ENCODE measurements around the gene TRABD2B.

TRABD2B gene

GRCh38 chr1:47887060-47887459 lies 110.1 kb downstream of the TRABD2B start:
- TF ChIP-seq, protein P1, sequence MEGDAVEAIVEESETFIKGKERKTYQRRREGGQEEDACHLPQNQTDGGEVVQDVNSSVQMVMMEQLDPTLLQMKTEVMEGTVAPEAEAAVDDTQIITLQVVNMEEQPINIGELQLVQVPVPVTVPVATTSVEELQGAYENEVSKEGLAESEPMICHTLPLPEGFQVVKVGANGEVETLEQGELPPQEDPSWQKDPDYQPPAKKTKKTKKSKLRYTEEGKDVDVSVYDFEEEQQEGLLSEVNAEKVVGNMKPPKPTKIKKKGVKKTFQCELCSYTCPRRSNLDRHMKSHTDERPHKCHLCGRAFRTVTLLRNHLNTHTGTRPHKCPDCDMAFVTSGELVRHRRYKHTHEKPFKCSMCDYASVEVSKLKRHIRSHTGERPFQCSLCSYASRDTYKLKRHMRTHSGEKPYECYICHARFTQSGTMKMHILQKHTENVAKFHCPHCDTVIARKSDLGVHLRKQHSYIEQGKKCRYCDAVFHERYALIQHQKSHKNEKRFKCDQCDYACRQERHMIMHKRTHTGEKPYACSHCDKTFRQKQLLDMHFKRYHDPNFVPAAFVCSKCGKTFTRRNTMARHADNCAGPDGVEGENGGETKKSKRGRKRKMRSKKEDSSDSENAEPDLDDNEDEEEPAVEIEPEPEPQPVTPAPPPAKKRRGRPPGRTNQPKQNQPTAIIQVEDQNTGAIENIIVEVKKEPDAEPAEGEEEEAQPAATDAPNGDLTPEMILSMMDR (IDR thresholded peaks at IDR 0.05; ENCODE audit: extremely low read depth, missing control alignments) = no peak

GRCh38 chr1:47886141-47886540 lies 111.0 kb downstream of the TRABD2B start:
- TF ChIP-seq, protein P1 (IDR thresholded peaks at IDR 0.05; ENCODE audit: extremely low read depth, missing control alignments) = no peak
- no peak for DNase-seq (ENCODE audit: low spot score)

More at GRCh38 chr1:47887060-47887459, 110.1 kb downstream of the TRABD2B start:
- no peak for DNase-seq (ENCODE audit: low spot score)

GRCh38 chr1:47885062-47885830 lies 111.9 kb downstream of the TRABD2B start:
- DNase-seq (ENCODE audit: low spot score) = no peak
- TF ChIP-seq, protein P1 (IDR thresholded peaks at IDR 0.05; ENCODE audit: extremely low read depth, missing control alignments) = no peak

- DNase-seq (ENCODE audit: low spot score) = no peak
- TF ChIP-seq, protein P1 (IDR thresholded peaks at IDR 0.05; ENCODE audit: extremely low read depth, missing control alignments) = no peak
Observed at GRCh38 chr1:47883963-47884362, 113.2 kb downstream of the TRABD2B start.

DNA sequence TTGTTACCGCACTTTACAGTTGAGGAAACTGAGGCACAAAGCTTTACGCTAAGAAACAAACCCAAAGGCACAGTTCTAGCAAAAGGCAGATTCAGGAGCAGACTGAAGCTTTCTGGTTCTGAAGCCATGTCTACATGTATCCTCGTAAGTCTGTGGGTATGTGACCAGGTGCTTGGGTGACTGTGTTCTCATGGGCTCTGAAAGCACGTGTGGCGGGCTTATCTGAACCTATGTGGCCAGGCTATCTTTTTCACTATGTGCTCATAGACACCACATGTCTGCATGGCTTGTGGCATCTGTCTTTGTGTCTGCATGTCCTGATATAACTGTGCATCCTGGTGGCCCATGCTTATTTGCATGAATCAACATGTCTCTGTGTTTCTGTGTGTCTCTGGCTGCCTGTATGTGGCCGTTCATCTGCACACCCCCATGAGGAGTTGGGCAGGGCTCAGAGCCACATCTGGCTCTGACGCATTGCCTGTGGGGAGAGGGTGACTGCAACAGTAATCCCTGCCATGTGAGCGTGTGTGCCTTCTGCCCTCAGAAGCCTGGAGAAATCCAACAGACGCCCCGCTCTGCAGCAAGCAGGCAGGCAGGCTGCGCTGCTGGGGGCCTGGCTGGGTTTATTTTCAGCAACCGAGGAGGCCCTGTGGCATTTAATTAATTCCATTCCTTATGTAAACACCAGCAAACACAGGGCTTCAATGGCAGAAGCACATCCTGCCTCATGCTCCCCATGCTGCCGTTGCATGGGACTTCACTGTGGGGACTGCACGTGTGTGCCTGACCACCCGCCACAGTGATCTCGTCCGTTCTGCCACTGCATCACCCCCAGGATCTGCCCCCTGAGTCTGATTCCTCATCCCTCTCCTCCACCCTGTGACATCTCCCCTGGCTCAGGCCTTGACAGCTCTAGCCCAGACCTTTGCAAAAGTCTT lies 115.4 kb downstream of the TRABD2B start:
- no peak for DNase-seq (ENCODE audit: low spot score)
- TF ChIP-seq, protein P1 (IDR thresholded peaks at IDR 0.05; ENCODE audit: extremely low read depth, missing control alignments) = no peak

DNA sequence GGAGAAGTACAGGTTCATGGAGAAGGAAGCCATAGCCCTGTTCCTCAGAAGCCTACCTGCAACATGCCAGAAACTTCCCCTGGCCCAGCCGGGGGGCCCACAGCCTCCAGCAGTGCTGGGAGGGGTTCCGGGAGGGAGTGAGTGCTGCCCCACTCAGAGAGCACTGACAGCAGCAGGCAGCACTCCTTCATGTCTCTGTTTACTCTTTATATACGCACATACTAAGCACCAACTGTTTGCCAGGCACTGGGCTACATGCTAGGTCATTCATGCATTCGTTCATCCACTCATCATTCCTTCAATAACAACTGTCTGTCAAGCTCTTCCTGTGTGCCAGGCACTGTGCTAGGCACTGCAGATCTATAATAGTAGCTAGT lies 120.6 kb downstream of the TRABD2B start:
- no peak for DNase-seq (ENCODE audit: low spot score)
- TF ChIP-seq, protein P1 (IDR thresholded peaks at IDR 0.05; ENCODE audit: extremely low read depth, missing control alignments) = no peak

Data from GM20000 (cell line).